CD4-positive, alpha-beta T cell treated with Interleukin-1 beta for 1 hour (primary cell): ENCODE results near the gene CD247.

Experiments used
- DNase-seq, 2 donors: peaks; one replicate each; pipeline ENCODE4 v3.0.0-alpha.2; 2020 to 2022

Gene CD247

DNA sequence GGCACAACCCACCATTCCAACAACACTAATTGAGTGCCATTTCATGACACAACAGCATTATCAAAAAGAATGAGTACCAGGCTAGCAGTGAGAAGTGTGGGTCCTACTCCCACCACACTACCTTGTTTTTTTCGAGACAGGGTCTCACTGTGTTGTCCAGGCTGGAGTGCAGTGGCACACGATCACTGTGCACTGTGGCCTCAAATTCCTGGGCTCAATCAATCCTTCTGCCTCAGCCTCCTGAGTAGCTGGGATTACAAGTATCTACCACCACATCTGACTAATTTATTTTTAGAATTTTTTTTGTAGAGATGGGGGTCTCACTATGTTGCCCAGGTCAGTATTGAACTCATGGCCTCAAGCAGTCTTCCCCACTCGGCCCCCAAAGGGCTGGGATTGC, 30.7 kb downstream of the CD247 start:
- no peak for DNase-seq

DNA sequence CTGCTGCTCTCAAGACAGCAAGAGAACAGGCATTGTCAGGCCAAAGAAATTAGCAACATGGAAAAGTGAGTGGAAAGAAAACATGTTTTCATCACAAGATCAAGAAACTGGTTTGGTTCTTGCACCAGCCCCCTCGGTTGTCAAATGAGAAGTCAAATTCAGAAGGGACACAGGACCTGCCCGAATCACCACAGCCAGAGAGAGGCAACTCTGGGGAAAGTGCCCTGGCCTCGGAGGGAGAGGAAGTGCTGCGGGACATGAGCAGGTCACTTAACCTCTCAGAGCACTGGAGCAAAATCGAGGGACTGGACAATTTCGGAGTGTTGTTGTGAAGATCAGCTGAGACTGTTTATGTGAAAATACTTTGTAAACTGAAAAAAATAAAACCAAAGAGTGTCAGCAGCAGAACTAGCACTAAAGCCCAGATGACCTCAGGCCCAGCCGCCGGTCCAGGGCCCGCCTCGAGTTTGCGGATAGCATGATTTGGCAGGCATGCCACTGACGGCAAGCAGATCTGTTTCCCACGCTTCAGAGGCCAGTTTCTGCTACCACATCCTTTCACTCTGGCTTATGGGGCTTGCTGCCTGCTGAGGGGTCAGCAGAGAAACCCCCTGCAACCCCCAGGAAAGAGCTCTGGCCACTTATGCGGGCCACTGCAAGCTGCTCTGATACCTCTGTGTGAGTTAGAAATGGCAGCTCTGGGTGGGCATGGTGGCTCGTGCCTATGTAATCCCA, 32.1 kb downstream of the CD247 start:
- peak in 1 of 2 donors; percentile 43 for DNase-seq

DNA sequence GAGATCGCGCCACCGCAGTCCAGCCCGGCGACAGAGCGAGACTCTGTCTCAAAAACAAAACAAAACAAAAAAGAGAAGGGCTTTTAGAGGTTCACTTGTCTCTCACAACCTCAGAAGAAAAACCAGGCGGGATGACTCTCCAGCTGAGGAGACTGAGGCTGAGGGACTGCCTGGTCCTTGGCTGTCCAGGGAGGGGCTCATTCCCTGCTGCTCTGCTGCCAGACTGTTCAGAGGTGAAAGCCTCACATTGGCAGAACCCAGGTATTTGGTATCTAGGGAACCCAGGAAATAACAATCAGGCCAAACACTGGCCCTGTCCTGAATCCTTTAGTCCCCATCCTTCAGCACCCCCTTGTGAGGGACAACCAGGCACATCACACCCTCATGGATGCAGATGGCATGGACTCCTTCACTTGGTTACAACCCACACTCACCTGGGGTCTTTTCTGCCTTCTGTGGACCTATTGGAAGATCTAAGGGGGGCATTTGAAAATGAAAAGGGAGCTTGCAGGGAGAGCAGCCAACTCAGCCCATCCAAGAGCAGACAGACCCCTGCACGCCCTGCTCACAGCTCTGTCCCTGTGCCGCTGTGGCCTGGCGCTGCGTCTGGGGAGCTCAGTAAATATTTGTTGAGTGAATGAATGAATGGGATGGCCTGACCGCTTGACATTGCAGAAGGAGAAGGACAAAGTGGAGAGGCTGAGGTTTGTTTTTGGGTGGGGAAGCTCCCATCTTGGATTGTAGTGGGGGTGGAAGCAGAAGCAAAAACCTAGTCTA, 33.4 kb downstream of the CD247 start:
- no peak for DNase-seq

DNA sequence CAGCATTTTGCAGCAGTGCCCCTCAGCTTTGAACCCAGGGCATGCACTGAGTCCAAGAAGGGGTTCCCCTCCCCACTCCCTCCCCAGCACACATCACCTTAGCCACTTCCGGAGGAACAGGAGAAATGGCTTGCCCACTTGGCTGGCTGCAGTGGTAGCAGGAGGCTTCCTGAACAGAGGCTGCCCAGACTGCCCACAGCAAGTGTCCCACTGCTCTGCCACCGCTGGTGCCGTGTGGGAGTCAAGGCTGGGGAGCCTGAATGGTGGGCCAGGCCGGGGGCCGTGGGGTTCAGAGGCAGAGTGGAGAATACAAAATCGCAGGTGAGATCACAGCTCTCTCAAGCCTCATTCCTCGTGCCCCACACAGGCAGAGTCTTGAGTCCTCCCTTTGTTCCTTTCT, 34.5 kb downstream of the CD247 start:
- no peak for DNase-seq

DNA sequence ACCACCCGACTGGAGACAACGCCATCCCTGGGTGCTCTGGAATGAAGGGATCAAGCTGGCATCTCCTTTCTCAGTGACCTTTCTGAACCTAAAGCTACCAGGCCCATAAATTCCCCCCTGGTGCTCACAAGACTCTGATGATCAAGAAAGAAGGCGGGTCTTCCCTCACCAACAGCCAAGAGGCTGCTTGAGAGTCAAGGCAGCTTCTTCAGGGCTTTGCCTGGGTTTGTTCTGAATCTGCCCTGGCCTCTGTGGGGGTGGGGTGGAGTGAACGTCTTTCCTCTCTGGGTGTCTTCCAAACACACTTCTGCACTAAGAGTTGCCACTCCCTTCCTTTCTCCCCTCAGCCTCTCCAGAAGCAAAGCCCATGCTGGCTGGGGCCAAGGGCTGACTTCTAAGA, 36.1 kb downstream of the CD247 start:
- DNase-seq, result peak; percentile 41 to 44

DNA sequence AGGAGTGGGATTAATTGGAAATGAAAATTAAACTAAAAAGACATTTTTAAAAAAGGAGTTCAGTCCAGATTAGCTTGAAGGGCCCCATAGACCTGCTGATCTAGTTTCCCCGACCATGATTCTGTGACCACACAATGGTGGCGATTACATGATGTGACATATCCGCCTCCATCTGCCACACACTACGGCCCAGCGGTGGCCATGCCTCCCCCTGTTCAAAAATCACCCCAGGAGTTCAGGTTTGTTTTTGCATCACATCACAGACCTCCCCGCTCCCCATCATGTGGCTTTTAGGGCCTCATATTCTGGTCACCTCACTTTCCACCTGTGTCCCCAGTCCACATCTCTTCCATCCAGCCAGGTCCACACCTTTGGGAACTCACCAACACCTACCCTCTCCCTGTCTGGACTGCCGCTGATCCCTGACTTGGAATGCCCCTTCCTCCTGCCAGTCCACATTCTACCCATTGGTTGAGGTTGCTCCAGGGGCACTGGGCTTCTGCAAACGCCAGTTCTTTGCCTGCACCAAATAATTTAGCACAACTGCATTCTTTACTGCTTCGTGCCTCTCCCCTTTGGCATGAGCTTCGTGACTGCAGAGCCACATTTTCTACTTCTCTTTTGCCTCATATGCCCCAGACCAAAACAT, 38.9 kb downstream of the CD247 start:
- DNase-seq, result peak in 1 of 2 donors; percentile 34

DNA sequence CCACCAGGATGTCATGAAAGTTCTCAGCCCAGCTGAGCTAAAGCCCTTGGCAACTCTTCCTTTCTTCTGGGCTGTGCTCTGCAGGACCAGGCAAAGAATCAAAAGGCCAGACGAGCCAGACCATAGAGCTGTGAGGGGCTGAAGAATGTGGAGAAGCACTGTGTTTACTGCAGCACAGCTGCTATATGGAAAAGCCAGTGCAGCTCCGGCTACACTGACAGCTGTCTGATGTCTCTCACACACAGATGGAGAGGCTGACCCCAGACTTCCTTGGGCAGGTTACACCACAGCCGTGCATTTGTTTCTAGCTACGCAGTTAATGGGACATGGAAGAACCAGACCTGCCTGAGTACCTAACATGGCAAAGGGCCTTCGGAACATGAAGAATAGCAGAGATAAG, 40.3 kb downstream of the CD247 start:
- no peak for DNase-seq

DNA sequence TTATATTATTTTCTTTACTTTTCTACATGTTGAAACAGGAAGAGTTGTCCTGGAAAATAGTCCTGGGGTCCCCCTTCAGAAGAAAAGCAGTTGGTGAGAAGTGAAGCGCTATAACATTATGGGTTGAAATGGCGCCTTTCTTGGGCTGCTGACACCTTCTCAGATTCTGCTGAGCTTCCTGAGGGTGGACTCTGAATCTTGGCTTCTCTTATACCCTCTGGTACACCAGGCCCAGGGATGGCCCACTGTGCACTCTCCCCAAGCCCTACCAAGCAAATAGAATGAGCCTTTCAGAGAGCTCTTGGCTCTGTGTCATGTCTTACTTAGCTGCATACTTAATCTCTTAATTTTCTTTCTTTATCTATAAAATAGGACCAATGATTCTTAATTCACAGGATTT, 42.3 kb downstream of the CD247 start:
- DNase-seq, result no peak

DNA sequence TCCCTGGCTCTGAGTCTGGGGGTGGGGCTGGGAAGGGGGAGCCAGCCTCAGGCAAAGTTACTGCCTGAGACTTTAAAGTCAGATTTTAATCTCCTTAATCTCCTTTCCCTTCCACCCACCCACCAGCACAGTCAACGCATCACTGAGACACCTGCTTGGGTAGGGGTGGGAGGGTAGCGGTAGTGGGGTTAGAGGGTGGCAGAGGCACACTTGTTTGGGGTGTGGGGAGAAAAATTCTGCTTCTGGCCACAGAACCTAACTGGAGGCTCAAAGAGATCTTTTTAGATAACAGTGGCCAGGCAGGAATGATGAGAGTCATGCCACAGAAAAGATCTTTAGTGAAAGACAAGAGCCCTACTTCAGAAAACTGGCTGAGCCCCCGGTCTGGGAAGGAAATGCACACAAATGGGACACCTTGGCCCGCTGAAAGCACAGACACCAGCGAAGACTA, 44.1 kb downstream of the CD247 start:
- DNase-seq, result peak; percentile 53 to 62

DNA sequence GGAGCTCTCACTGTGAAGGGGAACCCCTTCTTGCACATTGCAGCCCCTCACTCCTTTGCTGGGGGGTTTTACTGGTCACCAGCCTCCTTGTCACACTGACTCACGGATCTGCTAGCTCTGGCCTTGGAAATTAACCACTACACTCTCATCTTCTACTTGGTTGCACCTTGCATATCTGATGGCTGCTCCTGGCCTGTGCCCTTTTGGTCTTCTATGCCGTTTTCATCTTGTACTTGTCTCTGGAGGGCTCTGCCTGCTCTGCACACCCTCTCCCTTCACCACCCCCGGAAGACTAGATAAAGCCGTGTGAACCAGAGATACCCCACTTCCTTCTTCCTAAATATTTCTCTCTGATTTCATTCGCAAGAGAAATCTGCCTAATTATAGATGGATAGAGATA, 44.6 kb downstream of the CD247 start:
- no peak for DNase-seq

DNA sequence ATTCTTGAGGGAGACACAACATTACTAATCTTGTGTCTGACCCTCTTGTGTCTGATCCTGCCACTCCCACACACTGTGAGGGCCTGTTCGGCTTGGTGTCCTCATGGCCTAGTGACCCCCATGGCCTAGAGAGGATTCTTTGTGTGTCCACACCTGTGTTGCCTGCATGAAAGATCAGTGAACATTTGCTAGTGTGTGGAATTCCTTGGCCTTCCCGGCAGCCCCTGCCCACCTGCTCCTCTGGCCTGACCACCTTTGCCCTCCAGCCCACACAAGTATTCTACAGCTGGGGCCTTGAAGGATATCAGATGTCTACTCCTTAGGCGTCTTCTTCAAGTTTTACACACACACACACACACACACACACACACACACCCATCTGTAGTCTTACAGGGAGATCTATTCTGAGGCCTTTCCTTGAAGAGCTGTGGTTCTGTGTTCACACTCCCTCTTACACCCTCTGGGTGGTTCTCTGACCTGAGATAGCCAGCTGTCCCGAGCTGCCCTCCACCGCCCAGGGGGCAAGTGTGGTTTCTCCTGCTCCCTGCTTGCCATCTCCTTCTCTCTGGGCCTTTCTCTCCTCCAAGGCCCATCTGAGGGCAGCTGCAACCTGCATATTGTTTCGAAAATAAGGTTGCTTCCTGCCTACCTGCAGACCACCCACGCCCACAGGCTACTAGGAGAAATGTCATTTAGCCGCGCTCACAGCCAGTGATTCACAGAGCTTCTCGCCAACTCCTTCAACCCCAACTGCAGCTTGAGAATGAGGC, 45.4 kb downstream of the CD247 start:
- no peak for DNase-seq

DNA sequence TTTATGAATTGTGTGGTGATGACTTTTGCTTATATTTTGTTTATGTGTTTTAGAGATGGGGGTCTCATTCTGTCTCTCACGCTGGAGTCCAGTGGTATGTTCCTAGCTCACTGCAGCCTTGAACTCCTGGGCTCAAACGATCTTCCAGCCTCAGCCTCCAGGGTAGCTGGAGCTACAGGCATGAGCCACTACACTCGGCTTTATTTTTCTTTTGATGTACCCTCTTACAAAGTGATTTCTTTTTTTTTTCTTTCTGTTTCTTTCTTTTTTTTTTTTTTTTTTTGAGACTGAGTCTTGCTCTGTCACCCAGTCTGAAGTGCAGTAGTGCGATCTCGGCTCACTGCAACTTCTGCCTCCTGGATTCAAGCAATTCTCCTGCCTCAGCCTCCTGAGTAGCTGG, 46.8 kb downstream of the CD247 start:
- DNase-seq, result no peak

DNA sequence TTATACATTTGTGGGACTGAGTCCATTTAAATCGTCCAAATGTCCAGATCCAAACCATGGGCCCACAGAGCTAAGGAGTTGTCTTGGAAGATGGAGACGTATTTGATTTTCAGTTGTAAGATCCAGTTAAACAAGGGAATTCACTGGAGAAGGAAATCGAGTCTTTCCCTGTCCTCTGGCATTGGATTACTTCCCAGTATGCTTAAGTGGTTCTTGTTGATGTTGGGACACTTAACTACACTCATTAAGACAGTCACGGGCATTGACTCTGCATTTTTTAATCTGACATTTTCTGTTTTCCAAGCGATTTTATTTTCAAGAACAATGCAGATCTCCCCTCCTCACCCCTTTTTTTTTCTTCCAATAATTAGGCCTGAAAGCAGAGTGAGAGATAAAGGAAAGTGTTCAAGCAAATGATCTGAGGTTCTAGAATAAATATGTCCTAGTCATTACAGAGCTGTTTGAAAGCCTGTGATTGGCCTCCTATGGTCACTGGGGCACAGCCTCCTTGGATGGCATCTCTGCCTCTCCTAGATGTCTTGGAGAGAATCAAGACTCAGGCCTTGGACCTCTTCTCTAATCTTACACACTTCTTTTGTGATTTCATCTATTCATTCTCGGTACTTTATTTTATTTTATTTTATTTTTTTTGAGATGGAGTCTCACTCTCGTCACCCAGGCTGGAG, 48.9 kb downstream of the CD247 start:
- no peak for DNase-seq

DNA sequence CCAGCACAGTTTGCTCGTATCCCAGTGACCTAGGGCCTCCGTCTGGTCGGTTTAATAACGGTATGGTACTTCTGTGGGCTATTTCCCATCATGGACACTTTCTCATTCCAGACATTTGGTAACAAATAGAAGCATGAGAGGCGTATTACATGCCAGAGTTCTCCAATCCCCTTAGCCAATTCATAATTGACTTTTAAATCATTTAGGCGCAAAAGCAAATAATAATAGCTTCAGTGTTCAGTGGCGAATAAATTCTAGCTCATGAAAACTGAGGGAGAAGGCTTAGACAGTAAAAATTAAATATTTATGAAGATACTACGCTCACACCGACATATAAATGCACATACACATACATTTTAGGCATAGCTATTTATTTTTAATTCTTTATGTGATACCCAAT, 50.6 kb downstream of the CD247 start:
- no peak for DNase-seq

DNA sequence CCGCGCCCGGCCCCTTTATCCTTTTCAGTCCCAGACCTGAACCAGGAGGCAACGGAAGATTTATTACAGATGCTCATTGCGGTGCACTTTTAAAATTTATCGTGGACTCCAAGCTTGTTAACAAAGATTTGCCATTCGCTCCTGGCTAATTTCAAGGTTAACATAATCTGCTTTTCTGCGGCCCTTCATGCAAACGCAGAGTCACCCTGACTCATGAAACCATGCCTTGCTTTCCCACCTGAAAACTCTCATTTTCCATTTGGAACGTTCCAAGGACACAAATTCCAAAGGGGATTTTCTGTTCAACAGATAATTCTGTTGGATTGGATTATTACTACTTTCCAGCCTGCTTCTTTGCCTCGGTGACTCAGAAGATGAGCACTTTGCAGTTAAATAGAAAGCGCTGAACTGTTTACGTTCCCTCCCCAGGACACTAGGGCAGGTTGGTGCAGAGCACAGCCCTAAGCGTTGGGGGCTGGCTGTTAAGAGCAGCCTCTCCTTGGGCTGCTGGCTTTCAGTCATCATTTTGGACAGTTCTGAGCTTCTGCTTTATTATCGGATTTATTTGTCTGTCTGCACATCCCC, 51.1 kb downstream of the CD247 start:
- no peak for DNase-seq

DNA sequence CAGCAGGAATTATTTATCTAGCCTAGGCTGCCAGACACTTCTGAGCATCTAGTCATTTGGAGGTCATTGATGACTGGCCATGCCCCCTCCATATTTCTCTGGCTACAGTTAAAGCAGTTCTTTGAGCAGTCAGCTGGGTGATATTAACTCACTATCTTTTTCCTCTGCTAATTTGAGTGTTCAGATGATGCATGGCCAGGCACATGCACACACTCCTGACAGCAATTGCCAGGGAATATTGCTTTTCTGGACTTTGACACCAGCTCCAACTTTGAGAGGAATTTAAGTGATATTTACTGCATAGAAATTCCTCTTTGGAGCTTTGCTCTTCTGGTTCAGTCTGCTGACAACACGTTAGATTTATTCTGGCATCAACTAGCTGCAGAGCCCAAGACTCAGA, 52.6 kb downstream of the CD247 start:
- DNase-seq, result no peak

DNA sequence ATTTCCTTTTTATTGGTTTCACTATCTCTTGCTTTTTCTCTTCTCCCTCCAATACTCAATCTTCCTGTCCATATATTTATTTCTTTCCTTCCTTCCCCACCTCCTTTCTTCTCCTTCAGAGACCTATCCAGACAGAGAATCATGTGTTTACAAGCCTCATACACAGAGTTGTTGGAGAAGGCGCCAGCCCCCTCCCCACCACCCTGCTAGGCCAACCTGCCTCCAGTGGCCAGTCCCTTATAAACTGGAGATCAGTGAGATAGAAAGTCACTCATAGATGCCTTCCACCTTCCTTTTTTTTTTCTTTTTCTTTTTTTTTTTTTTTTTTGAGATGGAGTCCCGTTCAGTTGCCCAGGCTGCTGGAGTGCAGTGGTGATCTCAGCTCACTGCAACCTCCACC, 53.3 kb downstream of the CD247 start:
- no peak for DNase-seq

DNA sequence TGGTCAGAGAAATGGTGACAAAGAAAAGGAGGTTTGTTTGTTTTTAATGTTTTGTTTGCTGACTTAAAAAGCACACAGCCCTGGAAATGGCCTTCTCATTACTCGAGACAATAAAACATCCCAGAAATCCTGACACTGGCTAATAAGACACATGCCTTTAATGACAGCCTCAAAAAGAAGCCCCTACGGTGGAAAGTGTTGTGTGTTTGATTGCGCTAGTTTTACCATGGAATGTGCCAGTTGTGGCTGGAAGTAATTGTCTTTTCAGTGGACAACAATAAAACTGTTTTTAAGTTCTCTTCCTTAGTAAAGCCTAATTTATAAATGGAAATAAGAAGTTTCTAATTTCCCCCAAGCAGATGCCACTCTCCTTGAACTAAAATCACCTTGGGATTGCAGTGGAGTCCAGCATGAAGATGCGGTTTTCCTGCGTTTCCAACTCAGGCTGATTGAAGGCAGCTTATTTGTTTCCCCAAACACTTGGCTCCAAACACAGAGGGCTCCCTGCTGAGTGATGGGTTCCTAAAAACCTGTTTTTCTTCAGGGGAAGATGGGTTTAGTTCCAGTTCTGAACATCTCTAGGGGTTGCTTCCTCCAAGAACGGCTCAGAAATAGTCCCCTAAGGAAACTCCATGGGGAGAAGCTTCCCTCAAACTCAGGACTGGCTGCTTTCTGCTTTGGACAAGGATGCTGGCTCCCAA, 54.3 kb downstream of the CD247 start:
- no peak for DNase-seq

DNA sequence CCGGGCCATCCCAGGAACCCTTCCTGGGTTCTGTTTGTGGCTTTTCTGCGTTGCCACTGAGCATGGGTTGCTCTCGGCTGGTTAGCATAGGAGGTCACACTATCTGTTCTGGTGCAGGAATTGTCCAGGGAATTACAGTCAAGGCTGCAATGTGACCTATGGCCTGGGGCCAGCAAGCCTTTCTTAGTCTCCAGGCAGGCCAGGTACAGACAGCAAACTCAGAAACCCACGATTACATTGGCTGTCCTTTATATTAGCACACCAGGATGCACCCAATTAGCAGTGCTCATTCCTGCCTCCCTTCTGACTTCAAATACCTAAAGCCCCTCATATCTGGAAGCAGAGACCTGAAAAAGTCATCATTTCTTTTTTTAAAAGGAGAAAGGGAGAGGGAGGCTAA, 55.2 kb downstream of the CD247 start:
- no peak for DNase-seq

DNA sequence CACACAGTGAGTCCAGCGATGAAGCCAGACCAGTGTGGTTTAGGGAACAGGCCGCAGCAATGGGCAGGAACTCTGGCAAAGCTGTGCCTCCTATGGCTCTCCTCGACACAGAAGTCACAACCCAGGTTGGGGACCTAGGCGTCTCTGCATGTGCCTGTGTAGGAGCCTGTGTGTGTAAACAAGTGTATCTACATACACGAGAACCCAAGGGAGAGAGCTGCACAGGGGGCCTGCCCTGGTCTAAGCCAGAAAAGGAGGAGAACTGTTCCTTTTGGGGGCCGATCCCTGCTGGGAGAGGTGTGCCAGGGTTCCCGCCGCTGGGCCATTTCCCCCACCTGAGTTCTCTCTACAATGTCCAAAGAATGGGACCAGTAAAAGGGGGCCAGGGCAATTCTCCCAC, 56.0 kb downstream of the CD247 start:
- no peak for DNase-seq

DNA sequence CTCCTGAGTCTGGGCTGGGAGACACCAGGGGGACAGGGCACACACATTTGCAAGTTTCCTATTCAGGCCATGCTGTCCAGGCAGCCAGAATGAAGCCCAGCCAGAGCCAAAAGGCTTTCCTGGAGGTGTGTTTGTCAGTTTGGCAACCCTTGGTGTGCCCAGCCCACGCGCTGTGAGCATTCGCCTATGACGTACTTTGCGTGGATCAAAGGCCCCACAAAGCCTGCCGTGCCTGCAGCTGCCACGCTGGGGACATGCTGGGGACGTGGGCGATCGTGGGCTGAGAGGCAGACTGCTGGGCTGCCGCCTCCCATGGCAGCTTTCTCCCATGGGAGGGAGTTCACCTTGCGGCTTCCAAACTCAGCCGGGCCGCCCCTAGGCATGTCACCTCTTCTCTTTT, 57.5 kb downstream of the CD247 start:
- DNase-seq, result peak in 1 of 2 donors; percentile 71
